ENCODE data around the gene NAPSA.

NAPSA gene

DNA sequence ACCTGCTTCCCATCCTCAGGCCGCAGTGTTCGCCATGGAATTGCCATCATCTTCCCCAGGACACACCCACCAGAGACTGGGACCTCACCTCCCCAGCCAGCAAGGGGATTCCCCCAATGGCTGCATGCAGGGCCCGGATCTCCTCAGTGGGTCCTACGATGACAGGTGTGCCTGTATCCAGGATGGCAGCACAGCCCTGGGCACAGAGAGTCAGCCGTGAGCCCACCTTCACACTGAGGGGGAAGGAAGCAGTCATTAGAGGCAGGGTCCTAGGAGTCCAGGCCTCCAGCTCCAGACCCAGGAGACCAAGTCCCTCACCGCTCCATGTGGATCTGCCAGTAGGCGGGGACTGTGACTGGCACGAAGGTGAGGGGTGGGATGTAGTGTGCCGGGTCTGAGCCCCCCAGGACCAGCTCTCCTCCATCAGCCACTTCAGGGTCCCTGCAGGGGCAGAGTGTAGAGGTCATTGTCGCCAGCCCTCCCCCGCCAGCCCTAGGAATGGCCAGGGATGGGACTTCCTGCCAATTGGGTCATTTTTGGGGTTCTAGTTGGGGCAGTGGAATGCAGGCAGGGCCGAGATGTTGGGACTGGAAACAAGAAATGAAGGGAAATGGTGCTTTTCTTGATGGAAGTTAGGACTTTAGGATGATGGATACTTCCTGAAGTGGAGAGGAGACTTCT, 30.6 kb downstream of the NAPSA start:
- no peak for DNase-seq (ENCODE audit: low read depth in 2 of 2)
- TF ChIP-seq, protein P1, sequence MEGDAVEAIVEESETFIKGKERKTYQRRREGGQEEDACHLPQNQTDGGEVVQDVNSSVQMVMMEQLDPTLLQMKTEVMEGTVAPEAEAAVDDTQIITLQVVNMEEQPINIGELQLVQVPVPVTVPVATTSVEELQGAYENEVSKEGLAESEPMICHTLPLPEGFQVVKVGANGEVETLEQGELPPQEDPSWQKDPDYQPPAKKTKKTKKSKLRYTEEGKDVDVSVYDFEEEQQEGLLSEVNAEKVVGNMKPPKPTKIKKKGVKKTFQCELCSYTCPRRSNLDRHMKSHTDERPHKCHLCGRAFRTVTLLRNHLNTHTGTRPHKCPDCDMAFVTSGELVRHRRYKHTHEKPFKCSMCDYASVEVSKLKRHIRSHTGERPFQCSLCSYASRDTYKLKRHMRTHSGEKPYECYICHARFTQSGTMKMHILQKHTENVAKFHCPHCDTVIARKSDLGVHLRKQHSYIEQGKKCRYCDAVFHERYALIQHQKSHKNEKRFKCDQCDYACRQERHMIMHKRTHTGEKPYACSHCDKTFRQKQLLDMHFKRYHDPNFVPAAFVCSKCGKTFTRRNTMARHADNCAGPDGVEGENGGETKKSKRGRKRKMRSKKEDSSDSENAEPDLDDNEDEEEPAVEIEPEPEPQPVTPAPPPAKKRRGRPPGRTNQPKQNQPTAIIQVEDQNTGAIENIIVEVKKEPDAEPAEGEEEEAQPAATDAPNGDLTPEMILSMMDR (IDR thresholded peaks at IDR 0.05; ENCODE audit: low read depth, low read length): no peak
- H3K4me3 ChIP-seq (replicated peaks in 1 of 2; ENCODE audit: low read depth in 2 of 2, low read length in 2 of 2): no peak overlapping the region

DNA sequence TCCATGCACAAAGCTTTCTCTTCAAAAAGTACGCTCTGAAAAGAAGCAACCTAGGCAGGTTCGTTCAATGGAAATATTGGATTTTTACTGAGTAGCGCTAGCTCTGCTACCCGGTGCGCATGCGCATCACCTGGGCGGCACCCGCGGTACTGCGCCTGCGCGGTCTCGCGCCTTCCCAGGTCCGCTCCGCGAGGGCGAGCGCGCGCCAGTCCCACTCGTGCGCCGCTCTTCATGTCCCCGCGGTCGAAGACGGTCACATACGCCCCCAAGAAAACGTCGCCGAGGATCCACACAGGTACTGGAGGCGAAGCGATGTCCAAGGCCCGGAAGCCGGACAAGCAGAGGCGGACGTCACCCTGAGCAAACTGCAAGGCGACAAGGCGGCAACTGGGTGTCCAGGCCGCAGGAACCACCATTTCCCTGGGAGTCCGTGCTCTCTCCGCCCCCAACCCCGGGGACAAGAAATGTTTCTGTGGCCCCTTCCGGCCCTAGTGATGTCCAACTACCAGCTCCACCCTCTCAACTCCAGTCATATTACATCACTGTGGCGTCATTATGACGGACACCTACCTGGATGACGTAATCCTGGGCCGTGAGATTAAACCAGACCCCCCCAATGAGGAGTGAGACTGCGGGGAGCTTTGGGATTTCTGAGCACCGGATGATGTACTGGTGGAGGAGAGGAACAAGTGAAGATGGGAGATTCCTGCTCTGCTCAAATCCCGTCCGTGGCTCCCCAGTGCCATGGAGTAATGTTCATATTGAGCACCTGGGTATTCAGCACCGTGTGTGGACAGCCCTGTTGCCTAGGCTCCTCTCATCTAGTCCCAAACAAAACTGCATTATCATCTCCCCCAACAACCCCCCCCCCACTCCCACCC, 31.5 kb downstream of the NAPSA start:
- TF ChIP-seq, protein P1 (IDR thresholded peaks at IDR 0.05; ENCODE audit: low read depth, low read length): no peak
- peak overlapping the region; percentile 44 to 45 for H3K4me3 ChIP-seq (replicated peaks in 1 of 2; ENCODE audit: low read depth in 2 of 2, low read length in 2 of 2)
- no peak for DNase-seq (ENCODE audit: low read depth in 2 of 2)

DNA sequence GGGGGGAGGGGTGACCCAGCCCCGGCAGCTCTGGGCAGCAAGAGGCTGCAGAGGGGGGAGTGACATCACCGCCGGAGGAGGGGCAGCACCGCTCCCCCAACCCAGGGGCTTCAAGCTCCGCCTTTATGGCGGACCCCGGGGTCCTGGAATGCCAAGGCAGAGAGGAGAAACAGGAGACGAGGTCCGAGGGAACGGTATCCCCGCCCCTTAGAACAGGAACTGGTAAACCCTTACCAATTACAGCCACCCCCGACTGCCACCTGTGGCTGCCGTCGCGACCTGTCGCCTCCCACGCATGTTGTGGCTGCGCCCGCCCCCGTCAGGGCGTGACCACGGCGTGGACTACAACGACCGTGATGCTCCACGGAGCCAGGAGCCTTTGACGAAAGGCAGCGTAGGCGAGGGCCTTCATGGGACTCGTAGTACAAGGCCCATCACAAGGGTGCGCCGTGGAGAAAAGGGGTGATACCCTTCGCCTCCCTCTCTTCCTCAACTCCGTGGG, 32.2 kb downstream of the NAPSA start:
- DNase-seq (ENCODE audit: low read depth in 2 of 2): peak; percentile 85 to 87
- peak overlapping the region; percentile 44 to 45 for H3K4me3 ChIP-seq (replicated peaks in 1 of 2; ENCODE audit: low read depth in 2 of 2, low read length in 2 of 2)
- TF ChIP-seq, protein P1 (IDR thresholded peaks at IDR 0.05; ENCODE audit: low read depth, low read length): no peak

DNA sequence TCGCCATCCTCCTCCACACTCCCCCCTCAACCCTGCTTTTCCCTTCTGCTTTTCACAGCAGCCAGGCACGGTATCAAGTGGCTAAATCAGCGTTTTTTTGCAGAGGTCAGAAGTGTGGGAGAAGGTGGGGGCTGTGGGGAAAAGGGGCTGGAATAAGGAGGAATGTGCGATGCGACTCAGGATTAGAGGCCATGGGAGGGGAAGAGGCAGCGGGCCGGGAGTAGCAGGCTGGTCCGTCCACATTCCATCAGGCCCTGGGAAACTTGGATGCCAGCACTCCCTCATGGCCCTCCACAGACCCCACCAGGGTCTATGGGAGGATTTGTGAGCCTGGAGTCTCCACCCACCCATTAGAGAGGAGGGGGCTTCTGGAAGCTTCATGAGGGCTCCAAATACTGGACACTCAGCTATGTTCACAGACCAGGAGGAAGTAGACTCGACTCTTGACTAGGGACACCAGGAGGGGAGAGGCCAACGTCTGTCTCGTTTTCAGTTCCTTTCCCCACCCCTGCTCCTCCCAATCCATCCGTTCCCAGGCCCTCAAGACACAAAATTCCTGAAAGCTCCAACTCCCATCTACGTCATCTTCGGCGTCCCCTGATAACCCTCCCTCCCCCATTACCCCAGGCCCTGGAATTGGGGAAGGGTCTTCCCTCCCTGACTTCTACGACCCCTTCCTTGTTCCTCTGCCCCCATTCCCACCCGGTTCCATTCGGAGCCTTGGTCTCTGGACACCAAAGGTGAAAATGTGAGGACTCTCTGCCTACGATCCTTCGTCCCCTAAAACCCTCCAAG, 33.0 kb downstream of the NAPSA start:
- H3K4me3 ChIP-seq (replicated peaks in 1 of 2; ENCODE audit: low read depth in 2 of 2, low read length in 2 of 2): no peak overlapping the region

DNA sequence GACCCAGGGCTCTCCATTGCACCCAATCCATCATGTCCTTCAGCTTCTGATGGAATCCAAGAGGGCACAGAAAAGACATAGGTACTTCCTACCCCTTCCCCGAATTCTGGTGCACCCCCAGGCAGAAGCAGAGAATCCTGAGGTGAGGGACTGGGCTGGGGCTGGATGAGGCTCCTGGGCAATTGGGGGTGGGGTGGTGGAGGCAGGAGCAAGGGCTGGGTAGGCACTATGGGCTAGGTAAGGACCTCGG, 33.5 kb downstream of the NAPSA start:
- H3K4me3 ChIP-seq (replicated peaks in 1 of 2; ENCODE audit: low read depth in 2 of 2, low read length in 2 of 2): no peak overlapping the region
- no peak for DNase-seq (ENCODE audit: low read depth in 2 of 2)
- TF ChIP-seq, protein P1 (IDR thresholded peaks at IDR 0.05; ENCODE audit: low read depth, low read length): no peak

More for the DNA sequence above, 33.0 kb downstream of the NAPSA start:
- no peak for DNase-seq (ENCODE audit: low read depth in 2 of 2)
- TF ChIP-seq, protein P1 (IDR thresholded peaks at IDR 0.05; ENCODE audit: low read depth, low read length): no peak

DNA sequence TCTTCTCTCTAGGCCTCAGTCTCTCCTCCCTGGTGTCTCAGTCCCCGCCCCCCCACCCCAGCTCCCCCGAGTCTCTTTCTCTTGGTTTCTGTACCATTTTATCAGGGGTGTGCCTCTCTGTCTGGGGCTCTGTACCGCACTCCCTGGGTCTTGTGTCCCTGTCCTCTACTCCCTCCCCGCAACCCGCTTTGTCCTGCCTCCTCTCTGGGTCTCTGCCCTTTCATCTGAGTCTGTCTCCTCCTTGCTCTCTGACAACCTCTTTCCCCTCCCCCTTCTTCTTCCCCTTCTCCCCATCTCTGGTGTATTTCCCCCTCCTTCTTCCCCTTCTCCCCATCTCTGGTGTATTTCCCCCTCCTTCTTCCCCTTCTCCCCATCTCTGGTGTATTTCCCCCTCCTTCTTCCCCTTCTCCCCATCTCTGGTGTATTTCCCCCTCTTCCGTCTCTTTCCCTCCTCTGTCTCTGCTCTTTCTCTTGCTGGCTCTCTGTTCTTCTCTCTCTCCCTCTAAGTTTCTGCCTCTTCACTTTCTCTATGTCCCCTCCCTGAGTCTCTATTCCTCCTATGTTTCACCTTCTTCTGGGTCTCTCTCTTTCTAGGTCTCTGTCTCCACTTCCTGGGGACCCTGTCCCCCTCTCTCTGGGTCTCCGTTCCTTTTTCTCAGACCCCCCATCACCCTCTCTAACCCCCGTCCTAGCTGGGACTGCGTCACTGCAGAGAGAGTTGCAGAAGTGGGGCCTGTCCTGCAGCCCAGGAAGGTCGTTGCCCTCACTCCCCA, 34.0 kb downstream of the NAPSA start:
- TF ChIP-seq, protein P1 (IDR thresholded peaks at IDR 0.05; ENCODE audit: low read depth, low read length): no peak
- H3K4me3 ChIP-seq (replicated peaks in 1 of 2; ENCODE audit: low read depth in 2 of 2, low read length in 2 of 2): no peak overlapping the region

More for the DNA sequence above, 34.0 kb downstream of the NAPSA start:
- no peak for DNase-seq (ENCODE audit: low read depth in 2 of 2)

Data from cardiac fibroblast (primary cell).